K562 (cell line): ENCODE data around the gene RFC2. TPM values are rescaled to one million over a fixed set of nuclear protein-coding genes. Genes with fewer than 3 reads are reported as not detected.

ENCODE experiments used
- ATAC-seq: fragments of 200-7000 bp; cut with Tn5 transposase; 3 replicates; pipeline ENCODE4 v1.9.1; 2020; ENCODE audit warnings: moderate library complexity
- BruUV-seq: library from RNA; stranded (reverse); fragments of 400-500 nt; replicated peaks from 2 replicates; lab custom pipeline; 2021; lab: Mats Ljungman, UMichigan
- CTCF ChIA-PET: fragments of 300-600 bp; formaldehyde crosslinking; extraction: SDS; loops from one replicate; lab custom pipeline; 2021; ENCODE audit warnings: low intra/inter-chr PET ratio; lab: Yijun Ruan, JAX
- POLR2A ChIA-PET: fragments of 300-600, 350-650 bp; sonication (Branson Sonifier 250); formaldehyde crosslinking; extraction: SDS; loops from one replicate; lab custom pipeline; 2021; ENCODE audit warnings: antibody characterized with exemption, inconsistent platforms; lab: Yijun Ruan, JAX
- DNase-seq, 4 experiments: peaks; one replicate each; pipeline versions ENCODE4 v3.0.0 to v3.0.0-alpha.2; 2011 to 2018; ENCODE audit warnings: low spot score in 3 of 4, mixed read lengths in 3 of 4; ENCODE audit errors: extremely low read depth in 1 of 4
- FAIRE-seq: peaks from 2 replicates; lab custom pipeline; 2011; peaks lifted over from hg19 to GRCh38; lab: Jason Lieb, UNC
- H2AFZ ChIP-seq: 2 replicates; pipeline ENCODE4 v1.6.0; 2011; ENCODE audit warnings: low read depth, low read length, control low read depth, inconsistent platforms
- H3K27ac ChIP-seq: fragments of 200-600 bp; 3 replicates; pipeline ENCODE4 v1.8.0; 2011; ENCODE audit warnings: low read depth, mild to moderate bottlenecking, control low read depth, inconsistent platforms, low read length, moderate library complexity, mixed read lengths; ENCODE audit errors: extremely low read depth
- H3K27me3 ChIP-seq, 2 experiments: fragments of 300-600 bp in 1 of 2; 2 replicates in 1 of 2; 3 replicates in 1 of 2; pipeline versions ENCODE4 v1.6.0 to v1.8.0; 2011; ENCODE audit warnings: inconsistent platforms in 2 of 2, low read length in 2 of 2, mild to moderate bottlenecking in 1 of 2, mixed read lengths in 1 of 2, moderate library complexity in 1 of 2; ENCODE audit not compliant: control insufficient read depth in 2 of 2, insufficient read depth in 2 of 2
- H3K36me3 ChIP-seq: fragments of 300-600 bp; 3 replicates; pipeline ENCODE4 v1.8.0; 2011; ENCODE audit warnings: mild to moderate bottlenecking, low read length, inconsistent platforms; ENCODE audit not compliant: control insufficient read depth, insufficient read depth
- H3K4me1 ChIP-seq, 2 experiments: fragments of 200-600 bp in 1 of 2; replicated peaks in 1 of 2; 2 replicates in 1 of 2; 3 replicates in 1 of 2; pipeline versions ENCODE4 v1.5.1 to v1.8.0; 2011; ENCODE audit warnings: inconsistent platforms in 2 of 2, low read length in 2 of 2, mild to moderate bottlenecking in 1 of 2, mixed read lengths in 1 of 2, moderate library complexity in 1 of 2; ENCODE audit not compliant: control insufficient read depth in 2 of 2, insufficient read depth in 2 of 2
- H3K4me2 ChIP-seq: 2 replicates; pipeline ENCODE4 v1.6.1; 2011; ENCODE audit warnings: low read length, control low read depth, inconsistent platforms, mixed read lengths; ENCODE audit not compliant: insufficient read depth
- H3K4me3 ChIP-seq: fragments of 200-600 bp; sonication (generic), shearing (Covaris generic); 2 replicates; pipeline ENCODE4 v1.5.1; 2016; ENCODE audit warnings: control low read depth, inconsistent platforms
- H3K79me2 ChIP-seq: fragments of 200-600 bp; 3 replicates; pipeline ENCODE4 v1.8.0; 2011; ENCODE audit warnings: low read length, inconsistent platforms; ENCODE audit not compliant: control insufficient read depth, insufficient read depth
- H3K9ac ChIP-seq, 2 experiments: 2 replicates each; pipeline versions ENCODE4 v1.6.0 to v1.6.1; 2011; ENCODE audit warnings: low read depth in 2 of 2, low read length in 2 of 2, control low read depth in 1 of 2, inconsistent platforms in 1 of 2, mild to moderate bottlenecking in 1 of 2, mixed read lengths in 1 of 2; ENCODE audit not compliant: insufficient read depth in 1 of 2
- H3K9me1 ChIP-seq: one replicate; pipeline ENCODE4 v1.6.0; 2011; ENCODE audit warnings: inconsistent platforms, mild to moderate bottlenecking, low read length, moderate library complexity; ENCODE audit not compliant: control insufficient read depth, insufficient read depth
- H3K9me3 ChIP-seq: replicated peaks from 2 replicates; pipeline ENCODE4 v1.5.1; 2011; ENCODE audit warnings: low read depth, low read length, inconsistent platforms; ENCODE audit not compliant: control insufficient read depth, insufficient read depth
- H4K20me1 ChIP-seq: replicated peaks from 2 replicates; pipeline ENCODE4 v1.6.1; 2011; ENCODE audit warnings: low read length, inconsistent platforms, mixed read lengths; ENCODE audit not compliant: control insufficient read depth, insufficient read depth
- ARID3B ChIP-seq: fragments of 250-450 bp; sonication (Bioruptor Pico); IDR thresholded peaks from 2 replicates; pipeline ENCODE4 v1.4.0; 2020; ENCODE audit warnings: borderline replicate concordance
- BCL6 ChIP-seq: fragments of 250-450 bp; sonication (Bioruptor Pico); IDR thresholded peaks from 2 replicates; pipeline ENCODE4 v1.4.0; 2020
- BRF2 ChIP-seq: IDR thresholded peaks from 3 replicates; pipeline ENCODE4 v1.6.1; 2011; ENCODE audit warnings: borderline replicate concordance, mild to moderate bottlenecking; ENCODE audit not compliant: insufficient read length, insufficient read depth
- DMBX1 ChIP-seq: fragments of 250-450 bp; sonication (Bioruptor Pico); IDR thresholded peaks from 2 replicates; pipeline ENCODE4 v1.8.0; 2022; ENCODE audit warnings: inconsistent platforms, mild to moderate bottlenecking, moderate library complexity, borderline replicate concordance
- GATA2 ChIP-seq: sonication (generic); formaldehyde crosslinking; IDR thresholded peaks from 2 replicates; pipeline ENCODE4 v1.4.0; 2020; ENCODE audit warnings: mild to moderate bottlenecking, missing genetic modification reagents
- GTF2A2 ChIP-seq: IDR thresholded peaks from 2 replicates; pipeline ENCODE4 v1.6.1; 2016; ENCODE audit warnings: mild to moderate bottlenecking, missing genetic modification characterization, missing compliant biosample characterization
- HNRNPH1 ChIP-seq: fragments of 200-400 bp; formaldehyde crosslinking; optimal IDR thresholded peaks from 2 replicates; pipeline ENCODE3; 2017; ENCODE audit warnings: low read depth, mild to moderate bottlenecking, low read length, moderate library complexity
- IRF1 ChIP-seq: sonication (generic); formaldehyde crosslinking; IDR thresholded peaks from 2 replicates; pipeline ENCODE4 v1.8.0; 2022; ENCODE audit warnings: missing genetic modification reagents, mild to moderate bottlenecking, borderline replicate concordance
- KDM2B ChIP-seq: fragments of 250-450 bp; sonication (Bioruptor Pico); IDR thresholded peaks from 2 replicates; pipeline ENCODE4 v1.8.0; 2021; ENCODE audit warnings: mild to moderate bottlenecking, moderate library complexity
- NRF1 ChIP-seq, 2 experiments: fragments of 450-650 bp; IDR thresholded peaks in 1 of 2; conservative IDR thresholded peaks in 1 of 2; 2 replicates each; pipeline ENCODE4 v1.6.1; 2014; ENCODE audit warnings: mild to moderate bottlenecking in 2 of 2
- PKNOX1 ChIP-seq: fragments of 450-650 bp; IDR thresholded peaks from 2 replicates; pipeline ENCODE4 v1.6.1; 2016
- SMAD3 ChIP-seq: fragments of 450-650 bp; formaldehyde crosslinking; conservative IDR thresholded peaks from 2 replicates; pipeline ENCODE4 v1.4.0; 2020; ENCODE audit warnings: mild to moderate bottlenecking
- TFE3 ChIP-seq: fragments of 450-650 bp; formaldehyde crosslinking; IDR thresholded peaks from 2 replicates; pipeline ENCODE4 v1.4.0; 2020; ENCODE audit warnings: mild to moderate bottlenecking, mixed read lengths
- ZNF263 ChIP-seq: sonication (generic); formaldehyde crosslinking; IDR thresholded peaks from 2 replicates; pipeline ENCODE4 v1.8.0; 2022; ENCODE audit warnings: mild to moderate bottlenecking, missing genetic modification reagents, borderline replicate concordance
- ZNF347 ChIP-seq: fragments of 450-650 bp; formaldehyde crosslinking; IDR thresholded peaks from 2 replicates; pipeline ENCODE4 v1.4.0; 2020; ENCODE audit warnings: low read depth, mild to moderate bottlenecking, moderate library complexity
- WGBS: fragments of 100-300 bp; shearing (Covaris generic); methylation state at CpG from one replicate; pipeline ENCODE4 v1.1.6; 2016; ENCODE audit warnings: low coverage, mixed read lengths; ENCODE audit not compliant: insufficient coverage; ENCODE audit errors: missing lambda C conversion rate; 5-methylcytosine and 5-hydroxymethylcytosine counted together
- in situ Hi-C: fragments of 300-500 bp; cut with MboI; formaldehyde crosslinking; loops from 4 replicates; pipeline ENCODE4 v1.15.0; 2018; ENCODE audit warnings: inconsistent platforms, mixed read lengths
- intact Hi-C: fragments of 100-400 bp; cut with micrococcal nuclease; formaldehyde crosslinking; loops from 2 replicates; pipeline ENCODE4 v1.14.2; 2022
- polyA plus RNA-seq, 8 experiments: library from polyadenylated mRNA; depleted of rRNA in 4 of 8; stranded (reverse) in 5 of 8; unstranded in 3 of 8; fragments of >200 nt; fragmentation: Nextera tagmentation in 2 of 8; fragmentation: Illumina TruSeq in 1 of 8; extraction: Ambion mirVana in 2 of 8; extraction: Trizol in 1 of 8; gene quantifications; 2 replicates each; pipeline versions ENCODE4 v1.2.1 to v1.2.3, GENCODE V29; 2011 to 2014; ENCODE audit warnings: inconsistent platforms in 1 of 8, missing spikeins in 1 of 8
- total RNA-seq, 7 experiments: library from RNA; depleted of rRNA in 6 of 7; stranded (reverse); fragments of >200 nt in 6 of 7; fragmentation: Illumina TruSeq in 2 of 7; extraction: Trizol in 2 of 7; gene quantifications; 2 replicates each; pipeline versions ENCODE4 v1.2.1 to v1.2.3, GENCODE V29; 2011 to 2021; ENCODE audit warnings: low replicate concordance in 1 of 7

Gene RFC2
- total and polyA plus RNA-seq, 9 of the 15 experiments (the other 6 are each of a cell fraction or from before 2014, with no cell fraction given), result 32.5 to 161 (median 102) TPM

- FAIRE-seq, result peak; percentile 86
- Histone ChIP-seq H3K79me2 (no peaks in the 10 kb centered on the region), H3K27me3 (no peaks in the 10 kb centered on the region), H3K9ac (no peak overlapping the region), H3K27ac (no peak overlapping the region), H3K36me3 (peaks cover 93% of the 10 kb centered on the region), H3K4me3 (no peak overlapping the region), H4K20me1 (peaks cover 17% of the 10 kb centered on the region; the same call in 1 of the 2 replicates), H3K9me1 (no peaks in the 10 kb centered on the region), H3K9me3 (no peaks in the 10 kb centered on the region), H3K4me2 (no peak overlapping the region), H2AFZ (no peak overlapping the region), H3K4me1 (peaks cover 0 to 9% of the 10 kb centered on the region in 2 experiments; a peak in 4 of 5 replicates)
- CTCF ChIA-PET, result no interaction called here
- intact Hi-C loops, result no loop called here
- in situ Hi-C loops, result no loop called here
- BruUV-seq, result no TSS peak
- POLR2A ChIA-PET, result interaction anchor here (0.8 kb wide), 1 partner anchor 167 kb away, joined by 4 read pairs; no protein-coding TSS in a partner anchor
- WGBS, result 50% methylated on average over 13 of the region's 13 CpGs
- peak in 3 of 4 experiments; percentile 37 to 51 (median 50) for DNase-seq
- ATAC-seq, result peak; percentile 54; the same call in 2 of the 3 replicates
- no peak for TF ChIP-seq DMBX1
- TF ChIP-seq TFE3 (CRISPR knock-in tag), result no peak
- no peak for TF ChIP-seq ZNF347 (CRISPR knock-in tag)
- no peak for TF ChIP-seq BCL6
- TF ChIP-seq GTF2A2, result no peak
- TF ChIP-seq IRF1 (CRISPR knock-in tag), result no peak
- TF ChIP-seq NRF1 (conservative IDR thresholded peaks at IDR 0.05 in 1 of 2, IDR thresholded peaks at IDR 0.05 in 1 of 2), result no peak
- peak; percentile 76 for TF ChIP-seq GATA2 (CRISPR knock-in tag)
- no peak for TF ChIP-seq SMAD3 (CRISPR knock-in tag)
- no peak for TF ChIP-seq BRF2
- TF ChIP-seq ZNF263, result peak; percentile 46; the same call in 1 of the 2 replicates
- TF ChIP-seq ARID3B (CRISPR knock-in tag), result no peak
- TF ChIP-seq KDM2B, result no peak
- TF ChIP-seq PKNOX1, result peak; percentile 49
- no peak for TF ChIP-seq HNRNPH1
Measured at GRCh38 chr7:74233655-74234285, 20.4 kb downstream of the RFC2 start.
